ENCODE results near the gene TMPO. TPM values are rescaled to one million over a fixed set of nuclear protein-coding genes. Genes with fewer than 3 reads are reported as not detected.
A peak's percentile ranks its signal among the peaks of the same experiment; 100 is the strongest.

Gene TMPO
- total RNA-seq, 1 donor from 2014 or later, result 103 TPM

GRCh38 chr12:98582093-98582492 is 66.7 kb downstream of the TMPO start:
- Histone ChIP-seq H3K27ac (no peak overlapping the region), H3K36me3 (no peaks in the 10 kb centered on the region), H3K27me3 (no peaks in the 10 kb centered on the region), H3K4me3 (no peak overlapping the region), H3K4me1 (no peaks in the 10 kb centered on the region), H3K9me3 (no peaks in the 10 kb centered on the region)
- TF ChIP-seq POLR2AphosphoS5 (IDR thresholded peaks at IDR 0.05; ENCODE audit: insufficient read depth in 1 of 2, low read depth in 1 of 2) (no peak), POLR2A (IDR thresholded peaks at IDR 0.05) (no peak), CTCF (IDR thresholded peaks at IDR 0.05) (no peak)
- intact Hi-C loops (cut with DNase I), result no loop called here
- DNase-seq (ENCODE audit: extremely low spot score in 2 of 2), result no peak

- intact Hi-C loops (cut with DNase I), result no loop called here
- no peaks in the 10 kb centered on the region for H3K9me3 ChIP-seq
- no peak for TF ChIP-seq POLR2A (IDR thresholded peaks at IDR 0.05)
- TF ChIP-seq CTCF (IDR thresholded peaks at IDR 0.05), result no peak
- TF ChIP-seq POLR2AphosphoS5 (IDR thresholded peaks at IDR 0.05; ENCODE audit: insufficient read depth in 1 of 2, low read depth in 1 of 2), result no peak
- H3K27me3 ChIP-seq, result no peaks in the 10 kb centered on the region
- no peak overlapping the region for H3K4me3 ChIP-seq
- H3K36me3 ChIP-seq, result no peaks in the 10 kb centered on the region
- no peak overlapping the region for H3K27ac ChIP-seq
- no peaks in the 10 kb centered on the region for H3K4me1 ChIP-seq
- DNase-seq (ENCODE audit: extremely low spot score in 2 of 2), result no peak
Measured at GRCh38 chr12:98587084-98587483, 71.7 kb downstream of the TMPO start.

- Histone ChIP-seq H3K36me3 (no peaks in the 10 kb centered on the region), H3K9me3 (no peaks in the 10 kb centered on the region), H3K4me1 (peaks cover 12% of the 10 kb centered on the region), H3K27ac (no peak overlapping the region), H3K27me3 (no peaks in the 10 kb centered on the region), H3K4me3 (no peak overlapping the region)
- TF ChIP-seq POLR2A (IDR thresholded peaks at IDR 0.05) (no peak), POLR2AphosphoS5 (IDR thresholded peaks at IDR 0.05; ENCODE audit: insufficient read depth in 1 of 2, low read depth in 1 of 2) (no peak), CTCF (IDR thresholded peaks at IDR 0.05) (no peak)
- intact Hi-C loops (cut with DNase I), result loop anchor here (10.0 kb wide), 1 partner anchor 54 kb away; the partner anchor contains the start of genes APAF1 and IKBIP
- no peak for DNase-seq (ENCODE audit: extremely low spot score in 2 of 2)
Measured at GRCh38 chr12:98591209-98591608, 75.8 kb downstream of the TMPO start.

GRCh38 chr12:98592825-98593322 is 77.5 kb downstream of the TMPO start:
- TF ChIP-seq POLR2AphosphoS5 (IDR thresholded peaks at IDR 0.05; ENCODE audit: insufficient read depth in 1 of 2, low read depth in 1 of 2) (no peak), CTCF (IDR thresholded peaks at IDR 0.05) (no peak), POLR2A (IDR thresholded peaks at IDR 0.05) (no peak)
- H3K9me3 ChIP-seq, result no peaks in the 10 kb centered on the region
- no peaks in the 10 kb centered on the region for H3K27me3 ChIP-seq
- peaks cover 0 to 7% of the 10 kb centered on the region in 2 donors for H3K36me3 ChIP-seq
- H3K4me3 ChIP-seq, result peak overlapping the region; percentile 73 to 99
- H3K4me1 ChIP-seq, result peaks cover 18% of the 10 kb centered on the region
- H3K27ac ChIP-seq, result peak overlapping the region; percentile 99
- no peak for DNase-seq (ENCODE audit: extremely low spot score in 2 of 2)
- intact Hi-C loops (cut with DNase I), result loop anchor here (10.0 kb wide), 1 partner anchor 52 kb away; the partner anchor contains the start of genes APAF1 and IKBIP

GRCh38 chr12:98593351-98594049 is 78.1 kb downstream of the TMPO start, which contains the start of gene SLC25A3:
Gene SLC25A3, plus strand, starts transcription at chr12:98593686. Its CDS starts 293 bp downstream, at chr12:98593979.
- H3K36me3 ChIP-seq, result peaks cover 0 to 13% of the 10 kb centered on the region in 2 donors
- H3K27ac ChIP-seq, result peak within 1 kb of the TSS; percentile 99
- peak; percentile 87 to 99 for TF ChIP-seq POLR2AphosphoS5 (IDR thresholded peaks at IDR 0.05; ENCODE audit: insufficient read depth in 1 of 2, low read depth in 1 of 2)
- TF ChIP-seq POLR2A (IDR thresholded peaks at IDR 0.05), result peak in 1 of 2 donors; percentile 92
- no peak for TF ChIP-seq CTCF (IDR thresholded peaks at IDR 0.05)
- H3K9me3 ChIP-seq, result no peaks in the 10 kb centered on the region
- intact Hi-C loops (cut with DNase I), result loop anchor here (10.0 kb wide), 1 partner anchor 51 kb away; the partner anchor contains the start of genes APAF1 and IKBIP
- peak within 1 kb of the TSS; percentile 73 to 99 for H3K4me3 ChIP-seq
- H3K4me1 ChIP-seq, result peaks cover 18% of the 10 kb centered on the region
- no peaks in the 10 kb centered on the region for H3K27me3 ChIP-seq
- DNase-seq (ENCODE audit: extremely low spot score in 2 of 2), result peak; percentile 98 to 99

All from vagina (tissue), 2 donors.